HUDEP-2 (cell line): ENCODE results near the gene PDE4D.
"Not testable (repeated sequence)": the region's sequence is repeated elsewhere in the genome, so short reads cannot be mapped to it uniquely, and the experiment has no call there.

Source experiments
- DNase-seq, 76 experiments: peaks; one replicate each; lab custom pipeline; 2025; ENCODE audit not compliant: unreplicated experiment in 76 of 76; lab: John Stamatoyannopoulos, UW

PDE4D gene

GRCh38 chr5:59007460-59008063 lies 886.0 kb downstream of the PDE4D start:
- DNase-seq: peak in 6 of 76 experiments; percentile 0 to 25 (median 2)

DNA sequence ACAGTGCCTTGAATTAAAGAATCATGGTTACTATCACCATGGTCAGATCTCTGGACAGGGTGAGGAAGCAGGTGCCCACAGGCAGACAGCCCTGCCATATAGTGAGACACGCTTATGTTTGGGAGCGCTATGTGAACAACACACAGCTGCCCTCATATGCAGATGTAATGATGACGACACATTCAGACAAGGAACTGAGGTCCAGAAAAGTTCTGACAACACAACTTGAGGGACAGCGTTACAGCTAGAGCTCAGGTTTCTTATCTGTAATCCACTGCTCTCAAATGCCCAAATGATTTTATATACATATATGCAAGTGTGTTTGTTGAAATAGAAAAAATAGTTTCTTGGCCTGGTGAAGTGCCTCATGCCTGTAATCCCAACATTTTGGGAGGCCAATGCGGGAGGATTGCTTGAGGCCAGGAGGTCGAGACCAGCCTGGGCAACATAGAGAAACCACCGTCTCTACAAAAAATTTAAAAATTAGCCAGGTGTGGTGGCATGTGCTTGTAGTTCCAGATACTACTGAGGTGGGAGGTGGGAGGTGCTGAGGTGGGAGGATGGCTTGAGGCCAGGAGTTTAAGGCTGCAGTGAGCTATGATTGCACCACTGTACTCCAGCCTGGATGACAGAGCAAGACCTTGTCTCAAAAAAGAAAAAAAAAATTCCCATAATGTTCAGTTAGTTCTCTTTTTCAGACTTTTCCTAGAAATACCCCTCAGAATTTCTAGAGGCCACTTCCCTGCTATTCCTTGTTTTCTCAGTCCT lies 887.4 kb downstream of the PDE4D start:
- DNase-seq: no peak

DNA sequence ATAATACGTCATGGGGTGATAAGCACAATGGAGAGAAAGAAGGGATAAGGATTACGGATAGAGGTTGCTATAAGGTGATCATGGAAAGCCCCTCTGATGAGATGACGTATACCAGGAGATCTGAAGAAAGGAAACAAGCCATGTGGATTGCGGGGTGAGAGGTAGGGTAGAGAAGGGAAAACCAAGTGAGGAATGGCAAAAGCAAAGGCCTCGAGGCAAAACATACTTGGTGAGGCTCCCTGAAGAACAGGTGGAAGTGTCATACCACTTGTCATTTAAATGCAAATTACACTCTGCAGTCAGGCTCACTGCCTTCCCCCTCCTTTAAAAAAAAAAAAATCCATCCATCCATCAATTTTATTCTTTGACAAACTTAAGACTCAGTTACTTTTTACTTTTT lies 889.9 kb downstream of the PDE4D start:
- DNase-seq: no peak

DNA sequence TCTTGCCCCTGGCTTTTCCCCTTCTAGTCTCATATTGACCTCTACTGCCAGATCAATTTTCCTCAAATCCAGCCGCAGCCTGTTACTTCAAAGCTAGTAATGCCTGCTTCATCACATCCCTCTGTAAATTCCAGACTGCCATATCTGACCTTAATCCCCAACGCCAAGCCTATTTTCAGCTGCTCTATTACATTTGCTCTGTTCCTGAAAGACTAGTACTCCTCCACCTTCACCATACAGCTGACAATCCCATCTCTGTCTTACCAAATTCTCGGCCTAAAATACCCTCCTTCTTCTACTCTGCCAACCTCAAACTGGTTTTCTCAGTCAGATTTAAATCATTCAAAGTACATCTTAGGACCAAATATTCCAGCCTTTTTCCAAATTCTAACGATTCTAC lies 890.4 kb downstream of the PDE4D start:
- DNase-seq: no peak

GRCh38 chr5:59002162-59002825 lies 891.2 kb downstream of the PDE4D start:
- DNase-seq: no peak

DNA sequence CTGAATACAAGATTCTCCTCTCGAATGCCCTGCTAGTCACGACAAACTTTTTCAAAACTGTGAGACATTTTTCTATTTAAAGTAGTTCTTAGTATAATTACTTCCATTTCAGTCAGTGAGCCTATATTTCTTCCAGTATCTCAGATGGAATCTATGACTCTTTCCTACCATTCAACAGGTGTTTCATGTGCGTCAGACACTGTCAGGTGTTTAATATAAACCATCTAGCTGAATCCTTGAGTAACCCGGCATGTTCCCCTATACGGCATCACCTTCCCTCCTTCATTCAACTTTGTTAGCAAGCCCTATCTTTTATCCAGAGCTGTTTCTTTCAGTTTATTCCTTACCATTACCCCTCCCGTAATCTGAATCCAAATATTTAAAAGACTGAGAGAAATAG lies 891.8 kb downstream of the PDE4D start:
- no peak for DNase-seq

DNA sequence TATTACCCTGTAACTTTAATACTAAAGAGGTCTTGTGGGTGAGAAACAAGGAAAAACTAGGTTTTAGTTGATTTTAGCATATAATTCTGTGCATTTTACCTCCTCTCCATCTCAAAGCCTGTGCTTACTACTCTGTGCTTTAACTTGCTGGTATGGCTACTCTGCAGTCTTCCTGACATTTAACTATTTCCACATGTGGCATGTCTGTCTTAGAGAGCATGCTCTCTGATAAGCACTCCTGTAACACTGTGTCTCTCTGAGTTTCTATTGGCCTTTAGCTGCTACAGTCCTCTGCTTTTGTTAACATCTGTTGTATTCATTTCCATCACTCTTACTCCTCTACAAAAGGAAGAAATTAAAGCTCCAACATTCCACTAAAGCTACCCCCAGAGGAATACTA lies 892.4 kb downstream of the PDE4D start:
- DNase-seq: no peak

DNA sequence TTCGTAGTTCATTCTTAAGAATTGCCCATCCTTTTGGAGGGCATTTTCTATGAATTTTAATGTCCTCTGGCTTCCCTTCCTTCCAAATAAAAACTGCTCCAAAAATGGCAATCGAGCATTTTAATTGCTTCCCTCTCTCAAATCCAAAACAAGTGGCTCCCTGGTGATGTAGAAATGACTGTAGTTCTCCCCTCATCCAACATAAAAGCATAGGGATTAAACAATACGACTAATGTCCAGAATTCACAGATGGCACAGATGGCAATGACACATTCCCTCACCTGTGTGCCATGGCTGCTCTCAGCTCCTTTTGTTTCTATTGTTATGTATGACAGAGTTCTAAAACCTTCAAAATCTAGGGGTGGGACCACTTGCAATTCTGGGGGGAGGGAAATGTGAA lies 893.3 kb downstream of the PDE4D start:
- DNase-seq: no peak

- no peak for DNase-seq
These were observed 893.7 kb downstream of the PDE4D start for GRCh38 chr5:58999804-59000203.

DNA sequence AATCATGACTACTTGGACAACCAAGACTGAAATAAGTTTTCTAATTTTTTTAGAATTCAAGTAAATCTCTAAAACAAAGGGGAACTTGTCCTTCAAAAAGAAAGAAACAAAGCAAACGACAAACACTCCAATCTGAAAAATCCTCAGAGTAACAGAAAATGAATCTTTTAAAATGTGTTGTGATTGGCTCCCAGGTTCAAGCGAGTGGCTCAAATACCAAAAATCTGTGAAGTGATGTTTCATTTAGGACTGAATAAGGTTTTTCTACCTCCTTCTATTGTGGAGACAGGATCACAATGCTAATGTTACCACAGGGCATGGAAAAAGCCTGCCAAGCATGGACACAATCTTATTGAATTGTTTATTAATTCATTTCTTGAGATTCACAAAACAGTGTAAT lies 895.0 kb downstream of the PDE4D start:
- DNase-seq: no peak

- DNase-seq: not testable (repeated sequence)
These were observed 897.7 kb downstream of the PDE4D start for GRCh38 chr5:58995779-58996178.

GRCh38 chr5:58993461-58993860 lies 900.1 kb downstream of the PDE4D start:
- DNase-seq: no peak

DNA sequence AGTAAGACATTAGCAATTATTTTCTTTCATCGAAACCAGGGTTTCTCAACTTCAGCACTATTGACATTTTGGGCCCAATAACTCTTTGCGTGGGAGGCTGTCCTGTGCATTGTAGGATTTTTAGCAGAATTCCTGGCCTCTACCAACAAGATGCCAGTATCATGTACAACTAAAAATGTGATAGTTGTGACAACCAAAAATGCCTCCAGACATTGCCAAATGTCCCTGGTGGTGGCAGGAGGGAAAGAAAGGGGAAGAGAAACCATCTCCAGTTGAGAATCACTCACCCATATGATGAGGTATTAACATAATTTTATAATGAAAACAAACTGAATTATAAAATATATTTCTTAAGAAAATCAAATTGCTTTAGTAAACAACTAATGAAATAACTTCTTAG lies 904.6 kb downstream of the PDE4D start:
- no peak for DNase-seq

DNA sequence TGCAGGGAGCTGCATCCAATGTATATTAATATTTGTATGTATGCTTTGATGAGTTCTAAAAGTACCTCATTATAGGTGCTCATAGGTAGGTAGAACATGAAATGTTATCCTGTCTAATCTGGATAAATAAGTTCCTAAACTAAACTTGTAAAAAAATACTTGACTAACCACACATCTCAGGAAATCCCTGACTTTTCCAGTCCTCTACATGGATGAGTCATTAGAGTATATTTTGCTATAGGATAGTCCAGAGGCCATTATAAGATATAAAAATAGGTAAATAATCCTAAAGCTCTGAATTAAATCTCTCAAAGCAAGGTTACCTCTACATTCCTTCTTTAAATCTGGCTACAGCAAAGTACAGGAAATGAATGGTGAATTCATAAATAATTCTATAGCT lies 906.3 kb downstream of the PDE4D start:
- no peak for DNase-seq

DNA sequence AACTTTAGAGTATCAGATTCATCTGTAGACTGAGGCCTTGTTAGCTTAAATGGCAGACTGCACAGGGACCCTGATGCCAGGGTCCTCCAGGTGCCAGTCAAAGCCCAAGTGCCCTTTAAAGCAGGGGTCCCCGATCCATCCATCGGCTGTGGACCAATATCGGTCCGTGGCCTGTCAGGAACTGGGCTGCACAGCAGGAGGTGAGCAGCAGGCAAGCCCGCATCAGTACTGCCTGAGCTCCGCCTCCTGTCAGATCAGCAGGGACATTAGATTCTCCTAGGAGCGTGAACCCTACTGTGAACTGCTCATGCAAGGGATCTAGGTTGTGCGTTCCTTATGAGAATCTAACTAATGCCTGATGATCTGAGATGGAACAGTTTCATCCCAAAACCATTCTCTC lies 907.2 kb downstream of the PDE4D start:
- DNase-seq: no peak

DNA sequence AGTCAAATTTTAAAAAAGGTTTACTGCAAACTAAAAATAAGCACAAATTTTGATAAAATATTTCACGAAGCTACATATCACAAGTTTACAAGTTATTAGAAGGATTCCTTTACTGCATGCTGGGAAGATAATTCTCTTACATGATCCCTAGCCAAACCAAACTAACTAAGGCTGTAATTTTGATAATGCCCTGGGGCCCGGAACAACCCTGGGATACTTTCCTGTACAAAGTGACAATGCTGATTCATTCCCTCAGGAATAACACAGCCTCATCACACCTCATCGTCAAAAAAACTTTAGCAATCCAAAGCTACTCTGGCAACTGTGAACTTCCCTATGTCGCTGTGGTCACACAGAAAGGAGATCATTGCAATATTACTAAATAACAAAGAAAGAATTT lies 907.8 kb downstream of the PDE4D start:
- no peak for DNase-seq

DNA sequence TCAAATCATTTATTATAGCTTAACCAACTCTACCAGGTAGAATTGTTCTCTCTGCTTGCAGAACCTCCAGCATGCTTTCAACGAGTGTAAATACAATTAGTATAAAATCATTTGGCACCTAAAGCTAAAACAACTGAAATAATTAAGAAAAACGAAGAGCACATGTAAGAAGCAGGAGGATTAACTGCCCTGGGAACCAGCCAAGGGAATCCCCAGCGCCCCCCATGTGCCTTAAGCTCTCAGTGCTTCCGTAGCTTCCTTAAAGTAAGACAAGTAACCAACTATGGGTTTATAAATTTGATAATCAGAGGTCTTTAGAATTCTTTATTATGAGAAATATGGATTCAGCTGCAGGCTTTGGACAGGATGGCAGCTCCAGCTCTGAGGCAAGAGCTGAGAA lies 908.2 kb downstream of the PDE4D start:
- DNase-seq: no peak

- no peak for DNase-seq
These were observed 909.7 kb downstream of the PDE4D start for GRCh38 chr5:58983526-58984452.

DNA sequence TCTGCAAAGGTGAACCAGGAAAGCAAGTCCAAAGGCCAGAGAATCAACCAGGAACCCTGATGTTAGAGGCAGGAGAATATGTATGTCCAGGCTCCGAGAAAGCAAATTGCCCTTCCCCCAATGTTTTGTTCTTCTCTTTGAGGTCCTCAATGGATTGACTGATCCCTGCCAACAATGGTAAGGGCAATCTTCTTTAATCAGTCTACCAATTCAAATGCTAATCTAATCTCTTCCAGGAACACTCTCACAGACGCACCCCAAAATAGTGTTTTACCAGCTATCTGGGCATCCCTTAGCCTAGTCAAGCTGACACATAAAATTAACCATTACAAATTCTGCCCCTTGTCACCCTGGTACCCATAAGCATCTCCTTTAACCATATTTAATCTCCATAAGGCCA lies 912.6 kb downstream of the PDE4D start:
- no peak for DNase-seq

DNA sequence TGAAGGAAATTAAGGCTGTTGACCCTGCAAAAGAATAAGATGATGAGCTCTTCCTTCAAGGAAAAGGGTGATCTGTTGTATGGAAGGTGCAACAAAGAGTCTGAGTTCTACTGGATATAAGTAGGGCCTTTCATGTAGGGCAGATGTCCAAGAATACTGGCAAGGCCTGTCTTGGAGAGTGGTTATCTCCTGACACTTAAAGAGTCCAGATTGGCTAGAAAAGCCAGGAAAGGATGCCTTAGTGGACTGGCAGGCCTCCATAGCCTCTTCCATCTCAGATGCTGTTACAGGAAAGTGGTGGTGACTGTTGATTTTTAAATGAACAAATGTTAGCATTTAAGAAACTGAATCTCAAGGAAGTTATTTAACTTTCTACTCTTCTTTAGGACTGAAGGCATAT lies 914.4 kb downstream of the PDE4D start:
- no peak for DNase-seq

- DNase-seq: no peak
These were observed 918.9 kb downstream of the PDE4D start for GRCh38 chr5:58974601-58975000.
